Keratinocyte (primary cell): Measurements from ENCODE around the gene RNASEH2B.

Source experiments
- CTCF ChIP-seq, 3 experiments: IDR thresholded peaks in 1 of 3; conservative IDR thresholded peaks in 1 of 3; optimal IDR thresholded peaks in 1 of 3; 2 replicates in 2 of 3; 3 replicates in 1 of 3; pipeline versions ENCODE3 to v1.5.1; 2011; ENCODE audit warnings: low read length in 3 of 3, mild to moderate bottlenecking in 3 of 3, moderate library complexity in 2 of 3, control low read depth in 1 of 3, inconsistent platforms in 1 of 3; ENCODE audit not compliant: insufficient read depth in 2 of 3; ENCODE audit errors: extremely low read depth in 1 of 3
- EZH2 ChIP-seq: IDR thresholded peaks from one replicate; pipeline ENCODE4 v1.6.1; 2012; ENCODE audit warnings: inconsistent platforms, mild to moderate bottlenecking, low read length, moderate library complexity

GRCh38 chr13:50882816-50883435, 26.7 kb upstream of the RNASEH2B start:
- TF ChIP-seq CTCF (optimal IDR thresholded peaks at IDR 0.05 in 1 of 3, IDR thresholded peaks at IDR 0.05 in 1 of 3, conservative IDR thresholded peaks at IDR 0.05 in 1 of 3; ENCODE audit: extremely low read depth in 1 of 3, insufficient read depth in 2 of 3, low read length in 3 of 3) (no peak), EZH2 (no peak)
